ENCODE data around the gene CD7. TPM values are rescaled to one million over a fixed set of nuclear protein-coding genes. Genes with fewer than 3 reads are reported as not detected.

CD7 gene
- total and polyA plus RNA-seq, 9 of the 15 experiments (the other 6 are each of a cell fraction or from before 2014, with no cell fraction given): 0.21 to 0.35 TPM; not detected in 7

GRCh38 chr17:82346342-82347300 is 29.2 kb upstream of the CD7 start (continued):
- TF ChIP-seq CLOCK (CRISPR knock-in tag; IDR thresholded peaks at IDR 0.05; ENCODE audit: borderline replicate concordance): no peak
- no peak for TF ChIP-seq FOS (IDR thresholded peaks at IDR 0.05; ENCODE audit: extremely low read depth, insufficient read length)
- TF ChIP-seq U2AF1 (optimal IDR thresholded peaks at IDR 0.05; ENCODE audit: low read depth, low read length): no peak
- no peak for TF ChIP-seq RNF2 (IDR thresholded peaks at IDR 0.05)
- TF ChIP-seq NFE2 (IDR thresholded peaks at IDR 0.05; ENCODE audit: low read depth): no peak
- no peak for TF ChIP-seq HDAC3 (IDR thresholded peaks at IDR 0.05; ENCODE audit: borderline replicate concordance, partially characterized antibody)
- TF ChIP-seq ZNF175 (CRISPR knock-in tag; IDR thresholded peaks at IDR 0.05; ENCODE audit: low read depth): no peak
- no peak for TF ChIP-seq ERF (CRISPR knock-in tag; IDR thresholded peaks at IDR 0.05)
- TF ChIP-seq, protein P1, sequence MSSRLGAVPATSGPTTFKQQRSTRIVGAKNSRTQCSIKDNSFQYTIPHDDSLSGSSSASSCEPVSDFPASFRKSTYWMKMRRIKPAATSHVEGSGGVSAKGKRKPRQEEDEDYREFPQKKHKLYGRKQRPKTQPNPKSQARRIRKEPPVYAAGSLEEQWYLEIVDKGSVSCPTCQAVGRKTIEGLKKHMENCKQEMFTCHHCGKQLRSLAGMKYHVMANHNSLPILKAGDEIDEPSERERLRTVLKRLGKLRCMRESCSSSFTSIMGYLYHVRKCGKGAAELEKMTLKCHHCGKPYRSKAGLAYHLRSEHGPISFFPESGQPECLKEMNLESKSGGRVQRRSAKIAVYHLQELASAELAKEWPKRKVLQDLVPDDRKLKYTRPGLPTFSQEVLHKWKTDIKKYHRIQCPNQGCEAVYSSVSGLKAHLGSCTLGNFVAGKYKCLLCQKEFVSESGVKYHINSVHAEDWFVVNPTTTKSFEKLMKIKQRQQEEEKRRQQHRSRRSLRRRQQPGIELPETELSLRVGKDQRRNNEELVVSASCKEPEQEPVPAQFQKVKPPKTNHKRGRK (tag; IDR thresholded peaks at IDR 0.05): no peak
- no peak for TF ChIP-seq RBM22 (IDR thresholded peaks at IDR 0.05; ENCODE audit: low read depth, low read length, poor library complexity, severe bottlenecking)
- TF ChIP-seq SMARCC2 (IDR thresholded peaks at IDR 0.05; ENCODE audit: low read depth): no peak
- no peak for TF ChIP-seq DDX20 (tag; IDR thresholded peaks at IDR 0.05; ENCODE audit: low read depth)
- TF ChIP-seq, protein P2, sequence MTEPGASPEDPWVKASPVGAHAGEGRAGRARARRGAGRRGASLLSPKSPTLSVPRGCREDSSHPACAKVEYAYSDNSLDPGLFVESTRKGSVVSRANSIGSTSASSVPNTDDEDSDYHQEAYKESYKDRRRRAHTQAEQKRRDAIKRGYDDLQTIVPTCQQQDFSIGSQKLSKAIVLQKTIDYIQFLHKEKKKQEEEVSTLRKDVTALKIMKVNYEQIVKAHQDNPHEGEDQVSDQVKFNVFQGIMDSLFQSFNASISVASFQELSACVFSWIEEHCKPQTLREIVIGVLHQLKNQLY (CRISPR knock-in tag; conservative IDR thresholded peaks at IDR 0.05): no peak
- no peak for TF ChIP-seq HEY1 (CRISPR knock-in tag; IDR thresholded peaks at IDR 0.05; ENCODE audit: borderline replicate concordance)
- no peak for TF ChIP-seq RAD21 (CRISPR knock-in tag; conservative IDR thresholded peaks at IDR 0.05 in 1 of 2, IDR thresholded peaks at IDR 0.05 in 1 of 2)
- TF ChIP-seq, protein P3, sequence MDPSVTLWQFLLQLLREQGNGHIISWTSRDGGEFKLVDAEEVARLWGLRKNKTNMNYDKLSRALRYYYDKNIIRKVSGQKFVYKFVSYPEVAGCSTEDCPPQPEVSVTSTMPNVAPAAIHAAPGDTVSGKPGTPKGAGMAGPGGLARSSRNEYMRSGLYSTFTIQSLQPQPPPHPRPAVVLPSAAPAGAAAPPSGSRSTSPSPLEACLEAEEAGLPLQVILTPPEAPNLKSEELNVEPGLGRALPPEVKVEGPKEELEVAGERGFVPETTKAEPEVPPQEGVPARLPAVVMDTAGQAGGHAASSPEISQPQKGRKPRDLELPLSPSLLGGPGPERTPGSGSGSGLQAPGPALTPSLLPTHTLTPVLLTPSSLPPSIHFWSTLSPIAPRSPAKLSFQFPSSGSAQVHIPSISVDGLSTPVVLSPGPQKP (CRISPR knock-in tag; IDR thresholded peaks at IDR 0.05): no peak
- TF ChIP-seq MED1 (CRISPR knock-in tag; IDR thresholded peaks at IDR 0.05; ENCODE audit: borderline replicate concordance): no peak
- TF ChIP-seq ZNF253 (CRISPR knock-in tag; conservative IDR thresholded peaks at IDR 0.05): no peak
- TF ChIP-seq, protein P4, sequence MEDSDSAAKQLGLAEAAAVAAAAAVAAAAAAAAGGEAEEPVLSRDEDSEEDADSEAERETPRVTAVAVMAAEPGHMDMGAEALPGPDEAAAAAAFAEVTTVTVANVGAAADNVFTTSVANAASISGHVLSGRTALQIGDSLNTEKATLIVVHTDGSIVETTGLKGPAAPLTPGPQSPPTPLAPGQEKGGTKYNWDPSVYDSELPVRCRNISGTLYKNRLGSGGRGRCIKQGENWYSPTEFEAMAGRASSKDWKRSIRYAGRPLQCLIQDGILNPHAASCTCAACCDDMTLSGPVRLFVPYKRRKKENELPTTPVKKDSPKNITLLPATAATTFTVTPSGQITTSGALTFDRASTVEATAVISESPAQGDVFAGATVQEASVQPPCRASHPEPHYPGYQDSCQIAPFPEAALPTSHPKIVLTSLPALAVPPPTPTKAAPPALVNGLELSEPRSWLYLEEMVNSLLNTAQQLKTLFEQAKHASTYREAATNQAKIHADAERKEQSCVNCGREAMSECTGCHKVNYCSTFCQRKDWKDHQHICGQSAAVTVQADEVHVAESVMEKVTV (CRISPR knock-in tag; IDR thresholded peaks at IDR 0.05): no peak

All from K562 (cell line).